NCI-H1436 treated with DMSO at 0.1 percent for 48 hours (cell line): ENCODE data around the gene DNAJB8.

ENCODE experiments used
- DNase-seq: peaks from one replicate; lab custom pipeline; 2025; lab: John Stamatoyannopoulos, UW

Gene DNAJB8

GRCh38 chr3:128464188-128464587 lies 2.5 kb downstream of the DNAJB8 start:
- DNase-seq, result no peak

GRCh38 chr3:128463771-128464170 lies 2.9 kb downstream of the DNAJB8 start:
- DNase-seq, result no peak

GRCh38 chr3:128463354-128463753 lies 3.3 kb downstream of the DNAJB8 start:
- DNase-seq, result no peak

- DNase-seq, result no peak
Measured at GRCh38 chr3:128462931-128463330, 3.8 kb downstream of the DNAJB8 start.

GRCh38 chr3:128462341-128462910 lies 4.3 kb downstream of the DNAJB8 start:
- DNase-seq, result no peak

- DNase-seq, result no peak
Measured at GRCh38 chr3:128461731-128462130, 5.0 kb downstream of the DNAJB8 start.

GRCh38 chr3:128459461-128459820 lies 7.2 kb downstream of the DNAJB8 start:
- no peak for DNase-seq

- DNase-seq, result no peak
Measured at GRCh38 chr3:128458746-128459460, 7.8 kb downstream of the DNAJB8 start.

GRCh38 chr3:128457937-128458336 lies 8.8 kb downstream of the DNAJB8 start:
- no peak for DNase-seq

GRCh38 chr3:128456776-128457715 lies 9.6 kb downstream of the DNAJB8 start:
- no peak for DNase-seq

GRCh38 chr3:128455786-128456748 lies 10.6 kb downstream of the DNAJB8 start:
- DNase-seq, result no peak

- no peak for DNase-seq
Measured at GRCh38 chr3:128455116-128455515, 11.6 kb downstream of the DNAJB8 start.

GRCh38 chr3:128454310-128454618 lies 12.4 kb downstream of the DNAJB8 start:
- no peak for DNase-seq

GRCh38 chr3:128453501-128454309 lies 13.0 kb downstream of the DNAJB8 start:
- DNase-seq, result no peak

GRCh38 chr3:128452678-128453275 lies 13.9 kb downstream of the DNAJB8 start:
- no peak for DNase-seq

- DNase-seq, result no peak
Measured at GRCh38 chr3:128452120-128452519, 14.6 kb downstream of the DNAJB8 start.

- DNase-seq, result no peak
Measured at GRCh38 chr3:128449111-128449638, 17.5 kb downstream of the DNAJB8 start.

GRCh38 chr3:128448491-128448890 lies 18.2 kb downstream of the DNAJB8 start:
- no peak for DNase-seq

- no peak for DNase-seq
Measured at GRCh38 chr3:128447561-128448013, 19.1 kb downstream of the DNAJB8 start.

- no peak for DNase-seq
Measured at GRCh38 chr3:128446821-128447220, 19.9 kb downstream of the DNAJB8 start.
